ENCODE measurements around the gene HOXB4. TPM values are rescaled to one million over a fixed set of nuclear protein-coding genes. Genes with fewer than 3 reads are reported as not detected.

HOXB4 gene
- total RNA-seq, 1 experiment from 2014 or later, result 0.04 TPM

- TF ChIP-seq SMAD3 (CRISPR knock-in tag; IDR thresholded peaks at IDR 0.05; ENCODE audit: borderline replicate concordance) (no peak), TEAD4 (CRISPR knock-in tag; IDR thresholded peaks at IDR 0.05) (no peak), CBFB (CRISPR knock-in tag; IDR thresholded peaks at IDR 0.05; ENCODE audit: low read depth) (no peak), HMGA2 (CRISPR knock-in tag; IDR thresholded peaks at IDR 0.05) (no peak)
These were observed 28.1 kb upstream of the HOXB4 start (continued) for GRCh38 chr17:48605991-48606891.

GRCh38 chr17:48605409-48605919 lies 27.3 kb upstream of the HOXB4 start:
- ChIA-PET POLR2A (no interaction called here), CTCF (interaction anchor here (0.6 to 2.5 kb wide), 5 partner anchors 9 to 31 kb away, joined by 3 to 9 read pairs (median 4); no protein-coding TSS in a partner anchor)
- DNase-seq (ENCODE audit: low spot score) (no peak), ATAC-seq (no peak)
- no peaks in the 10 kb centered on the region for H3K9me3 Mint-ChIP-seq
- no peak overlapping the region for H3K4me3 Mint-ChIP-seq
- H3K36me3 Mint-ChIP-seq, result 0 out of 2 replicates have a peak, but pooled peaks cover 5% of the 10 kb centered on the region
- H3K27ac Mint-ChIP-seq, result no peak overlapping the region
- peaks cover 100% of the 10 kb centered on the region; the same call in 1 of the 2 replicates for H3K27me3 Mint-ChIP-seq (ENCODE audit: low read depth)
- TF ChIP-seq E2F1 (CRISPR knock-in tag; IDR thresholded peaks at IDR 0.05) (no peak), SMAD4 (CRISPR knock-in tag; IDR thresholded peaks at IDR 0.05) (no peak), USF1 (CRISPR knock-in tag; IDR thresholded peaks at IDR 0.05) (no peak)
- peaks cover 14% of the 10 kb centered on the region for H3K4me1 Mint-ChIP-seq

GRCh38 chr17:48604770-48605329 lies 26.7 kb upstream of the HOXB4 start, which contains the start of gene HOXB6:
HOXB6 (minus strand) TSS chr17:48604986; CDS start chr17:48598150, 6,836 bp downstream.
- no peak for TF ChIP-seq NR2C2 (CRISPR knock-in tag; IDR thresholded peaks at IDR 0.05)
- no peak for TF ChIP-seq USF1 (CRISPR knock-in tag; IDR thresholded peaks at IDR 0.05)
- TF ChIP-seq GABPB1 (CRISPR knock-in tag; IDR thresholded peaks at IDR 0.05), result no peak
- no peak for TF ChIP-seq IRF1 (CRISPR knock-in tag; IDR thresholded peaks at IDR 0.05)
- no peak for TF ChIP-seq PRRX2 (CRISPR knock-in tag; IDR thresholded peaks at IDR 0.05)
- TF ChIP-seq USF2 (CRISPR knock-in tag; IDR thresholded peaks at IDR 0.05), result no peak
- TF ChIP-seq JAZF1 (CRISPR knock-in tag; IDR thresholded peaks at IDR 0.05), result no peak
- TF ChIP-seq ZNF423 (CRISPR knock-in tag; IDR thresholded peaks at IDR 0.05), result no peak
- no peak for TF ChIP-seq ZNF512 (CRISPR knock-in tag; IDR thresholded peaks at IDR 0.05; ENCODE audit: borderline replicate concordance)
- no peak for TF ChIP-seq E2F1 (CRISPR knock-in tag; IDR thresholded peaks at IDR 0.05)
- TF ChIP-seq ZNF281 (CRISPR knock-in tag; IDR thresholded peaks at IDR 0.05), result no peak
- TF ChIP-seq RORB (CRISPR knock-in tag; IDR thresholded peaks at IDR 0.05), result no peak
- TF ChIP-seq ELF4 (CRISPR knock-in tag; IDR thresholded peaks at IDR 0.05; ENCODE audit: low read depth), result no peak
- no peak for TF ChIP-seq ZNF121 (CRISPR knock-in tag; IDR thresholded peaks at IDR 0.05)
- TF ChIP-seq TP53 (CRISPR knock-in tag; IDR thresholded peaks at IDR 0.05), result no peak
- no peak for TF ChIP-seq FOXK1 (CRISPR knock-in tag; IDR thresholded peaks at IDR 0.05)
- Mint-ChIP-seq H3K4me3 (no peak within 1 kb of the TSS; the same call in 1 of the 2 replicates), H3K4me1 (peaks cover 13% of the 10 kb centered on the region), H3K27me3 (ENCODE audit: low read depth) (peaks cover 100% of the 10 kb centered on the region; the same call in 1 of the 2 replicates), H3K36me3 (0 out of 2 replicates have a peak, but pooled peaks cover 5% of the 10 kb centered on the region), H3K9me3 (no peaks in the 10 kb centered on the region), H3K27ac (no peak within 1 kb of the TSS)
- ATAC-seq (no peak), DNase-seq (ENCODE audit: low spot score) (no peak)
- CTCF ChIA-PET, result interaction anchor here (0.6 to 2.5 kb wide), 5 partner anchors 8 to 1565 kb away, joined by 3 to 9 read pairs (median 4); no protein-coding TSS in a partner anchor
- POLR2A ChIA-PET, result interaction anchor here (0.7 kb wide), 1 partner anchor 45 kb away, joined by 4 read pairs; no protein-coding TSS in a partner anchor
